ENCODE measurements around the gene PPIF.

The PPIF gene

GRCh38 chr10:79340646-79341244 is 6.5 kb upstream of the PPIF start:
- H3K27ac ChIP-seq (ENCODE audit: low read length) = no peak overlapping the region
- no peak overlapping the region for H3K9ac ChIP-seq (ENCODE audit: low read length)
- no peaks in the 10 kb centered on the region for H4K20me1 ChIP-seq (ENCODE audit: insufficient read depth, low read length)
- H3K4me2 ChIP-seq (ENCODE audit: low read length) = no peak overlapping the region
- no peak overlapping the region for H2AFZ ChIP-seq (ENCODE audit: low read depth, low read length)
- H3K9me3 ChIP-seq (ENCODE audit: insufficient read depth, low read length) = no peaks in the 10 kb centered on the region
- H3K27me3 ChIP-seq (ENCODE audit: low read depth, low read length) = no peaks in the 10 kb centered on the region
- TF ChIP-seq EZH2phosphoT487 (IDR thresholded peaks at IDR 0.05; ENCODE audit: low read depth) (no peak), CTCF (IDR thresholded peaks at IDR 0.05; ENCODE audit: low read depth, low read length) (no peak)
- H3K4me1 ChIP-seq (ENCODE audit: low read length) = no peaks in the 10 kb centered on the region
- no peaks in the 10 kb centered on the region for H3K79me2 ChIP-seq (ENCODE audit: low read length)
- H3K4me3 ChIP-seq (ENCODE audit: low read length) = no peak overlapping the region
- no peaks in the 10 kb centered on the region for H3K36me3 ChIP-seq (replicated peaks; ENCODE audit: low read depth, low read length)

- no peaks in the 10 kb centered on the region for H3K27me3 ChIP-seq (ENCODE audit: low read depth, low read length)
- no peaks in the 10 kb centered on the region for H3K9me3 ChIP-seq (ENCODE audit: insufficient read depth, low read length)
- H3K4me3 ChIP-seq (ENCODE audit: low read length) = no peak overlapping the region
- no peaks in the 10 kb centered on the region for H4K20me1 ChIP-seq (ENCODE audit: insufficient read depth, low read length)
- H3K79me2 ChIP-seq (ENCODE audit: low read length) = peaks cover under 1% of the 10 kb centered on the region; the same call in 1 of the 2 replicates
- H3K4me1 ChIP-seq (ENCODE audit: low read length) = peaks cover 7% of the 10 kb centered on the region
- no peak overlapping the region for H3K4me2 ChIP-seq (ENCODE audit: low read length)
- TF ChIP-seq EZH2phosphoT487 (IDR thresholded peaks at IDR 0.05; ENCODE audit: low read depth) (no peak), CTCF (IDR thresholded peaks at IDR 0.05; ENCODE audit: low read depth, low read length) (no peak)
- no peak overlapping the region for H3K9ac ChIP-seq (ENCODE audit: low read length)
- no peaks in the 10 kb centered on the region for H3K36me3 ChIP-seq (replicated peaks; ENCODE audit: low read depth, low read length)
- no peak overlapping the region for H3K27ac ChIP-seq (ENCODE audit: low read length)
- H2AFZ ChIP-seq (ENCODE audit: low read depth, low read length) = no peak overlapping the region
Observed at GRCh38 chr10:79342295-79342761, 4.9 kb upstream of the PPIF start.

- H3K79me2 ChIP-seq (ENCODE audit: low read length) = peaks cover 7% of the 10 kb centered on the region
Observed at GRCh38 chr10:79342811-79343561, 4.3 kb upstream of the PPIF start.

More at GRCh38 chr10:79342811-79343561, 4.3 kb upstream of the PPIF start:
- TF ChIP-seq EZH2phosphoT487 (IDR thresholded peaks at IDR 0.05; ENCODE audit: low read depth) (no peak), CTCF (IDR thresholded peaks at IDR 0.05; ENCODE audit: low read depth, low read length) (no peak)
- no peaks in the 10 kb centered on the region for H3K9me3 ChIP-seq (ENCODE audit: insufficient read depth, low read length)
- no peak overlapping the region for H3K9ac ChIP-seq (ENCODE audit: low read length)
- H2AFZ ChIP-seq (ENCODE audit: low read depth, low read length) = no peak overlapping the region
- H3K4me1 ChIP-seq (ENCODE audit: low read length) = peaks cover 7% of the 10 kb centered on the region
- H3K4me2 ChIP-seq (ENCODE audit: low read length) = no peak overlapping the region
- H3K27me3 ChIP-seq (ENCODE audit: low read depth, low read length) = no peaks in the 10 kb centered on the region
- no peaks in the 10 kb centered on the region for H3K36me3 ChIP-seq (replicated peaks; ENCODE audit: low read depth, low read length)
- H3K4me3 ChIP-seq (ENCODE audit: low read length) = no peak overlapping the region
- no peaks in the 10 kb centered on the region for H4K20me1 ChIP-seq (ENCODE audit: insufficient read depth, low read length)
- H3K27ac ChIP-seq (ENCODE audit: low read length) = no peak overlapping the region

Data from OCI-LY3 (cell line).